Thymus (tissue), 11 donors: ENCODE measurements around the gene GAK. TPM values are rescaled to one million over a fixed set of nuclear protein-coding genes. Genes with fewer than 3 reads are reported as not detected.

Source experiments
- DNase-seq, 9 donors: peaks; one replicate each; pipeline ENCODE4 v3.0.0-alpha.2; 2013; ENCODE audit warnings: low spot score in 9 of 9, low read depth in 6 of 9, missing footprints in 1 of 9
- H3K27ac ChIP-seq, 2 donors: one replicate each; pipeline ENCODE4 v1.5.1; 2013; ENCODE audit warnings: control low read depth in 1 of 2, low read depth in 1 of 2, low read length in 1 of 2, mild to moderate bottlenecking in 1 of 2, moderate library complexity in 1 of 2
- H3K27me3 ChIP-seq, 2 donors: one replicate each; pipeline ENCODE4 v1.5.1; 2013; ENCODE audit warnings: low read length in 1 of 2; ENCODE audit not compliant: control insufficient read depth in 2 of 2, insufficient read depth in 1 of 2
- H3K36me3 ChIP-seq, 2 donors: one replicate each; pipeline ENCODE4 v1.5.1; 2013; ENCODE audit warnings: low read length in 1 of 2, mild to moderate bottlenecking in 1 of 2, moderate library complexity in 1 of 2; ENCODE audit not compliant: control insufficient read depth in 2 of 2, insufficient read depth in 2 of 2
- H3K4me1 ChIP-seq, 2 donors: one replicate each; pipeline ENCODE4 v1.5.1; 2013; ENCODE audit warnings: low read length in 2 of 2; ENCODE audit not compliant: control insufficient read depth in 2 of 2, insufficient read depth in 2 of 2
- H3K4me3 ChIP-seq, 2 donors: one replicate each; pipeline ENCODE4 v1.5.1; 2013; ENCODE audit warnings: low read length in 2 of 2, control low read depth in 1 of 2, mild to moderate bottlenecking in 1 of 2
- H3K9me3 ChIP-seq, 2 donors: one replicate each; pipeline ENCODE4 v1.5.1; 2013; ENCODE audit warnings: low read length in 1 of 2, mild to moderate bottlenecking in 1 of 2; ENCODE audit not compliant: control insufficient read depth in 2 of 2, insufficient read depth in 1 of 2
- WGBS: extraction: QIAGEN DNeasy Blood & Tissue Kit; methylation state at CpG from one replicate; pipeline ENCODE4 v1.1.7; 2013; 5-methylcytosine and 5-hydroxymethylcytosine counted together
- polyA plus RNA-seq: library from polyadenylated mRNA; stranded (reverse); fragments of 200-250 nt; gene quantifications from one replicate; pipeline ENCODE4 v1.2.3, GENCODE V29; 2013
- total RNA-seq: library from RNA; stranded (reverse); fragments of 120-200 nt; gene quantifications from one replicate; pipeline ENCODE4 v1.2.4, GENCODE V29; 2013
- donor health status: healthy.

Gene GAK
- total and polyA plus RNA-seq, 2 donors, result 47.5 to 230 TPM

- Histone ChIP-seq H3K4me1 (peaks cover 8 to 10% of the 10 kb centered on the region in 2 donors), H3K27ac (no peak overlapping the region), H3K27me3 (peaks cover 38 to 88% of the 10 kb centered on the region in 2 donors), H3K9me3 (peaks cover 0 to 9% of the 10 kb centered on the region in 2 donors), H3K4me3 (no peak overlapping the region), H3K36me3 (no peaks in the 10 kb centered on the region)
- no peak for DNase-seq
- WGBS, result 84% methylated on average over 24 of the region's 24 CpGs
Measured at GRCh38 chr4:820230-821172, 111.6 kb downstream of the GAK start.

- Histone ChIP-seq H3K27me3 (peaks cover 30 to 85% of the 10 kb centered on the region in 2 donors), H3K9me3 (peaks cover 0 to 5% of the 10 kb centered on the region in 2 donors), H3K4me3 (no peak overlapping the region), H3K36me3 (no peaks in the 10 kb centered on the region), H3K4me1 (peaks cover 1 to 2% of the 10 kb centered on the region in 2 donors), H3K27ac (no peak overlapping the region)
- 87% methylated on average over 20 of the region's 20 CpGs for WGBS
- no peak for DNase-seq
Measured at GRCh38 chr4:819401-820229, 112.5 kb downstream of the GAK start.

- WGBS, result 89% methylated on average over 42 of the region's 42 CpGs
- H3K4me3 ChIP-seq, result no peak overlapping the region
- H3K4me1 ChIP-seq, result no peaks in the 10 kb centered on the region
- no peak overlapping the region for H3K27ac ChIP-seq
- peaks cover 0 to 4% of the 10 kb centered on the region in 2 donors for H3K9me3 ChIP-seq
- H3K27me3 ChIP-seq, result peaks cover 21 to 85% of the 10 kb centered on the region in 2 donors
- no peak for DNase-seq
- no peaks in the 10 kb centered on the region for H3K36me3 ChIP-seq
Measured at GRCh38 chr4:818106-818921, 113.8 kb downstream of the GAK start.

GRCh38 chr4:815464-816146 lies 116.5 kb downstream of the GAK start:
- DNase-seq, result no peak
- Histone ChIP-seq H3K4me1 (no peaks in the 10 kb centered on the region), H3K4me3 (no peak overlapping the region), H3K27me3 (peaks cover 5 to 77% of the 10 kb centered on the region in 2 donors), H3K36me3 (no peaks in the 10 kb centered on the region), H3K9me3 (peaks cover 0 to 4% of the 10 kb centered on the region in 2 donors), H3K27ac (no peak overlapping the region)
- WGBS, result 40% methylated on average over 11 of the region's 11 CpGs

GRCh38 chr4:814312-814850 lies 117.7 kb downstream of the GAK start:
- 91% methylated on average over 14 of the region's 14 CpGs for WGBS
- DNase-seq, result no peak
- H3K4me3 ChIP-seq, result no peak overlapping the region
- H3K4me1 ChIP-seq, result no peaks in the 10 kb centered on the region
- no peaks in the 10 kb centered on the region for H3K36me3 ChIP-seq
- H3K27me3 ChIP-seq, result peaks cover 2 to 65% of the 10 kb centered on the region in 2 donors
- no peak overlapping the region for H3K27ac ChIP-seq
- no peaks in the 10 kb centered on the region for H3K9me3 ChIP-seq

- H3K4me3 ChIP-seq, result no peak overlapping the region
- no peak overlapping the region for H3K27ac ChIP-seq
- no peaks in the 10 kb centered on the region for H3K9me3 ChIP-seq
- DNase-seq, result no peak
- H3K36me3 ChIP-seq, result no peaks in the 10 kb centered on the region
- peaks cover 2 to 65% of the 10 kb centered on the region in 2 donors for H3K27me3 ChIP-seq
- 57% methylated on average over 10 of the region's 10 CpGs for WGBS
- H3K4me1 ChIP-seq, result no peaks in the 10 kb centered on the region
Measured at GRCh38 chr4:813900-814299, 118.2 kb downstream of the GAK start.

- peaks cover 0 to 32% of the 10 kb centered on the region in 2 donors for H3K27me3 ChIP-seq
- no peak overlapping the region for H3K4me3 ChIP-seq
- WGBS, result 90% methylated on average over 30 of the region's 30 CpGs
- no peak overlapping the region for H3K27ac ChIP-seq
- no peaks in the 10 kb centered on the region for H3K36me3 ChIP-seq
- no peak for DNase-seq
- H3K4me1 ChIP-seq, result no peaks in the 10 kb centered on the region
- H3K9me3 ChIP-seq, result peaks cover 5 to 10% of the 10 kb centered on the region in 2 donors
Measured at GRCh38 chr4:808860-809570, 123.1 kb downstream of the GAK start.
